Gastroesophageal sphincter (tissue), 4 donors: ENCODE measurements around the gene MS4A1. TPM values are rescaled to one million over a fixed set of nuclear protein-coding genes. Genes with fewer than 3 reads are reported as not detected.
"Not testable (repeated sequence)": the region's sequence is repeated elsewhere in the genome, so short reads cannot be mapped to it uniquely, and the experiment has no call there.

ENCODE experiments used
- ATAC-seq: fragments of 150-250 bp; one replicate; pipeline ENCODE4 v1.9.1; 2016; ENCODE audit warnings: mild to moderate bottlenecking, moderate library complexity
- H3K27ac ChIP-seq, 4 donors: fragments of 200-600 bp; sonication (generic) in 3 of 4; 1 replicate in 3 of 4; 2 replicates in 1 of 4; pipeline ENCODE4 v1.5.1; 2016 to 2019
- H3K27me3 ChIP-seq: fragments of 200-600 bp; sonication (generic); one replicate; pipeline ENCODE4 v1.5.1; 2019
- H3K36me3 ChIP-seq, 2 donors: fragments of 200-600 bp; sonication (generic); one replicate each; pipeline ENCODE4 v1.5.1; 2019; ENCODE audit warnings: control low read depth in 1 of 2
- H3K4me1 ChIP-seq, 3 donors: fragments of 200-600 bp; sonication (generic); 1 replicate in 2 of 3; 2 replicates in 1 of 3; pipeline ENCODE4 v1.5.1; 2016 to 2019; ENCODE audit warnings: control low read depth in 2 of 3
- H3K4me3 ChIP-seq, 2 donors: fragments of 200-600 bp; sonication (generic); one replicate each; pipeline ENCODE4 v1.5.1; 2019; ENCODE audit warnings: mild to moderate bottlenecking in 1 of 2, moderate library complexity in 1 of 2
- H3K9me3 ChIP-seq, 3 donors: fragments of 200-600 bp; sonication (generic); one replicate each; pipeline ENCODE4 v1.5.1; 2017 to 2019; ENCODE audit warnings: control low read depth in 2 of 3
- CTCF ChIP-seq, 4 experiments: fragments of 200-600 bp in 2 of 4; fragments of 450-650 bp in 2 of 4; sonication (generic) in 1 of 4; IDR thresholded peaks; one replicate each; pipeline ENCODE4 v1.5.1; 2017 to 2019; ENCODE audit warnings: antibody characterized with exemption in 4 of 4, mild to moderate bottlenecking in 2 of 4, moderate library complexity in 2 of 4
- EP300 ChIP-seq: sonication (generic); formaldehyde crosslinking; IDR thresholded peaks from one replicate; pipeline ENCODE4 v1.6.1; 2017; ENCODE audit warnings: antibody characterized with exemption, mild to moderate bottlenecking
- POLR2A ChIP-seq, 2 donors: fragments of 450-650 bp; IDR thresholded peaks; one replicate each; pipeline ENCODE4 v1.6.1; 2017; ENCODE audit warnings: antibody characterized with exemption in 2 of 2, mild to moderate bottlenecking in 2 of 2, moderate library complexity in 1 of 2
- POLR2AphosphoS5 ChIP-seq: sonication (generic); formaldehyde crosslinking; IDR thresholded peaks from one replicate; pipeline ENCODE4 v1.6.1; 2017; ENCODE audit warnings: antibody characterized with exemption
- WGBS, 2 donors: methylation state at CpG; one replicate each; pipeline ENCODE4 v1.1.5; 2018; ENCODE audit warnings: low coverage in 1 of 2; 5-methylcytosine and 5-hydroxymethylcytosine counted together
- total RNA-seq, 4 donors: library from RNA; depleted of rRNA; stranded (reverse); fragments of >200 nt; gene quantifications; one replicate each; pipeline ENCODE4 v1.1.0, GENCODE V29; 2016

MS4A1 gene
- total RNA-seq, 4 donors from 2014 or later, result 0.12 to 0.40 TPM; not detected in 2

GRCh38 chr11:60498853-60499252 is 43.2 kb downstream of the MS4A1 start:
- Histone ChIP-seq H3K36me3 (no peaks in the 10 kb centered on the region), H3K27ac (no peak overlapping the region), H3K4me1 (no peaks in the 10 kb centered on the region), H3K9me3 (no peaks in the 10 kb centered on the region), H3K4me3 (no peak overlapping the region), H3K27me3 (no peaks in the 10 kb centered on the region)
- WGBS, 2 donors, result 57 to 70% methylated on average over 4 of the region's 4 CpGs
- TF ChIP-seq POLR2A (IDR thresholded peaks at IDR 0.05), result no peak
- TF ChIP-seq CTCF (IDR thresholded peaks at IDR 0.05), result no peak
- no peak for TF ChIP-seq EP300
- TF ChIP-seq POLR2AphosphoS5, result no peak
- ATAC-seq, result no peak

DNA sequence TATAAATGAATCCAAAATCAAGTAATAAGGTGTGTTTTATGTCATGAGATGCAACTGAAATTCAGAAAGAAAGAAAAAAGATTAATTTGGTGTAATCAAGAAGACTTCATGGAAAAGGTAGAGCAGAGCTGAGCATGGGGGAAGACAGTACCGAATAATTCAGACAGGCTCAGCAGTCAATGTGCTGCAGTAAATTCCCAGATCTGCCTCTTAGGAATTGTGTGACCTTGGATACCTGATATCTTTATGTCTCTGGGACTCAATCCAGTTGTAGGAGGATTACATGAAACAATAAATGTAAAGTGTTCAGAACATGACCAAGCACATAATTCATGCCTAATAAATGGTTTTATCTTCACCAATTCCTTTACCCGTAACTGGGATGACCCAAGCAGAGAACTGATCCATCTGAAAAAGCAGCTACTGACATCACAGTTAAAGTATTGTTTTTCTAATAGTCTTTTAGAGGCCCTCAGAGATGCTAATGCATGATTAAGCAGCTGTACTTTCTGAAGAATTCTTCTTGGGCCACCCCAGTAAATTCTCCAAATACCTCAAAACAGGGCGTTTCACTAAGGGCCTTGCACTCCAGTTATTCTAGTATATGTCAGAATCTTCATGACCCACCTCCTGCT is 44.7 kb downstream of the MS4A1 start:
- Histone ChIP-seq H3K4me1 (no peaks in the 10 kb centered on the region), H3K27ac (no peak overlapping the region), H3K27me3 (no peaks in the 10 kb centered on the region), H3K36me3 (no peaks in the 10 kb centered on the region), H3K9me3 (no peaks in the 10 kb centered on the region), H3K4me3 (no peak overlapping the region)
- no peak for ATAC-seq
- TF ChIP-seq POLR2A (IDR thresholded peaks at IDR 0.05) (no peak), POLR2AphosphoS5 (no peak), EP300 (no peak), CTCF (IDR thresholded peaks at IDR 0.05) (no peak)
- WGBS, 2 donors, result 62 to 66% methylated on average over 3 of the region's 3 CpGs

DNA sequence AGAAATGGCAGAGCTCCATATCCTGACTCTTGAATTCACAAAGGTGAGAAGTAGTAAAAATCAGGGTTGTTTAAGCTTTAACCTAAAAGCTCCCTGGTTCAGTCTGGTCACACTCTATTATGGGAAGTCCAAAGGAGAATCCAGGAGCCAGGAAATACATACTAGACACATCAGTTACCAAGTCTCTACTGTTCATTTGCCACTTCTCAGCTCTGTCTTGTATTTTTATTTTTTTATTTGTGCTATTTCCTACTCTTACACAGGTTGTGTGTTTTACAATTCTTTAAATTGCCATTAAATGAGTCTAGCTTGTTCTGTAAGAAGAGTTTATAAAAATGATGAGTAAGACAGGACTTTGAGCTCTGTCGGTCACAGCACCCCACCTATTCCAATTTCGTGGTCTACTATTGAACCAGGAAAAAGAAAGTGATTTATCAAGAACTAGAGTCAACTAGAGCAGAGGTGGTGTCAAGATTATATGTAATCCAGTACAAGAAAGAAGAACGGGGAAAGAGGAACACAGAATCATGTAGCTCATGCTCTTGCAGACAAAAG is 46.7 kb downstream of the MS4A1 start:
- 48 to 69% methylated on average over 3 of the region's 3 CpGs for WGBS, 2 donors
- Histone ChIP-seq H3K4me3 (no peak overlapping the region), H3K27me3 (no peaks in the 10 kb centered on the region), H3K9me3 (no peaks in the 10 kb centered on the region), H3K27ac (no peak overlapping the region), H3K36me3 (no peaks in the 10 kb centered on the region), H3K4me1 (no peaks in the 10 kb centered on the region)
- TF ChIP-seq EP300, result no peak
- TF ChIP-seq CTCF (IDR thresholded peaks at IDR 0.05), result no peak
- ATAC-seq, result no peak

GRCh38 chr11:60504219-60504905 is 48.7 kb downstream of the MS4A1 start:
- TF ChIP-seq POLR2A (IDR thresholded peaks at IDR 0.05) (no peak), CTCF (IDR thresholded peaks at IDR 0.05) (no peak), POLR2AphosphoS5 (no peak), EP300 (no peak)
- no peaks in the 10 kb centered on the region for H3K4me1 ChIP-seq
- no peaks in the 10 kb centered on the region for H3K36me3 ChIP-seq
- no peaks in the 10 kb centered on the region for H3K9me3 ChIP-seq
- 80 to 85% methylated on average over 3 of the region's 3 CpGs for WGBS, 2 donors
- H3K4me3 ChIP-seq, result no peak overlapping the region
- no peak for ATAC-seq
- H3K27me3 ChIP-seq, result no peaks in the 10 kb centered on the region
- no peak overlapping the region for H3K27ac ChIP-seq

- not testable (repeated sequence) for H3K36me3 ChIP-seq, H3K27me3 ChIP-seq, H3K4me1 ChIP-seq, H3K4me3 ChIP-seq, ATAC-seq, H3K9me3 ChIP-seq, H3K27ac ChIP-seq
- WGBS, 2 donors, result no CpG with 5 or more reads among the region's 15 CpGs
Observed at GRCh38 chr11:60509609-60510008, 54.0 kb downstream of the MS4A1 start.

- not testable (repeated sequence) for ATAC-seq, H3K27me3 ChIP-seq, H3K4me3 ChIP-seq, H3K27ac ChIP-seq, H3K9me3 ChIP-seq, H3K4me1 ChIP-seq, H3K36me3 ChIP-seq
- no CpG with 5 or more reads among the region's 28 CpGs for WGBS, 2 donors
Observed at GRCh38 chr11:60510209-60510608, 54.6 kb downstream of the MS4A1 start.
